ENCODE measurements around the gene FMOD.

FMOD gene

DNA sequence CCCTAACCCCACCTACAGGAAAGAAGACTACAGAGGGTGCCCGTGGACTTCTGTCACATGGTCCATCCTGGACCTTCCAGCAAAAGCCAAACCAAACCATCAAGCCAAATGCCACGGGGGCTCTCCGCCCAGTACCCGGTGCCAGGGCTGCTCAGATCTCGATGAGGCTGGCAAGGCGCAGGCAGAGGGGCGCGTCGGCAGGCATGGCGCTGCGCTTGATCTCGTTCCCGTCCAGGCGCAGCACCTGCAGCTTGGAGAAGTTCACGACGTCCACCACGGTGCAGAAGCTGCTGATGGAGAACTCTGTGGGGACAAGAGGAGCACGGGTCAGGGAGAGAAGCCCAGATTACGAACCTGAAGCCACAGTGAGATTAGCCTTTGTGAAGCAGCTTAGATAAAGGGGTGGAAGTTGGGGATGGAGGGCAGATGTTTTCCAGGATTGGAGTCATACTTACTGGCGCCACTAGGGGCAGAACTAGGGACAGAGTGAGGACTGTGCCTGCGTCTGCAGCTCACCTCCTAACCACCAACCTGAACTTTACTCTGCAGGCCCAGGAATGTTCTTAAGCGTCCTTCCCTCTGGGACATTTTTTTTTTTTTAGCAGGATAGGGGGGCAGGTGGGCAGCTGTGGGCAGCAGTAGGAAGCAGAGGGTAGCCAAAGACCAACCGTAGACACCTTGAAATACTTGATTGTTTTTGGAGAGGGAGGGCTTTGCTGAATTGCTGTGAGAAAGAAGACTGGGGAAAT, 8.6 kb downstream of the FMOD start:
- TF ChIP-seq, protein P1, sequence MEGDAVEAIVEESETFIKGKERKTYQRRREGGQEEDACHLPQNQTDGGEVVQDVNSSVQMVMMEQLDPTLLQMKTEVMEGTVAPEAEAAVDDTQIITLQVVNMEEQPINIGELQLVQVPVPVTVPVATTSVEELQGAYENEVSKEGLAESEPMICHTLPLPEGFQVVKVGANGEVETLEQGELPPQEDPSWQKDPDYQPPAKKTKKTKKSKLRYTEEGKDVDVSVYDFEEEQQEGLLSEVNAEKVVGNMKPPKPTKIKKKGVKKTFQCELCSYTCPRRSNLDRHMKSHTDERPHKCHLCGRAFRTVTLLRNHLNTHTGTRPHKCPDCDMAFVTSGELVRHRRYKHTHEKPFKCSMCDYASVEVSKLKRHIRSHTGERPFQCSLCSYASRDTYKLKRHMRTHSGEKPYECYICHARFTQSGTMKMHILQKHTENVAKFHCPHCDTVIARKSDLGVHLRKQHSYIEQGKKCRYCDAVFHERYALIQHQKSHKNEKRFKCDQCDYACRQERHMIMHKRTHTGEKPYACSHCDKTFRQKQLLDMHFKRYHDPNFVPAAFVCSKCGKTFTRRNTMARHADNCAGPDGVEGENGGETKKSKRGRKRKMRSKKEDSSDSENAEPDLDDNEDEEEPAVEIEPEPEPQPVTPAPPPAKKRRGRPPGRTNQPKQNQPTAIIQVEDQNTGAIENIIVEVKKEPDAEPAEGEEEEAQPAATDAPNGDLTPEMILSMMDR (IDR thresholded peaks at IDR 0.05; ENCODE audit: low read depth, low read length), result peak; percentile 81
- in situ Hi-C loops (cut with HindIII; ENCODE audit: low sequenced_read_pairs), result no loop called here
- peak; percentile 17 for DNase-seq (ENCODE audit: low read depth, low spot score)
- H3K4me3 ChIP-seq (ENCODE audit: low read depth, low read length), result no peak overlapping the region

DNA sequence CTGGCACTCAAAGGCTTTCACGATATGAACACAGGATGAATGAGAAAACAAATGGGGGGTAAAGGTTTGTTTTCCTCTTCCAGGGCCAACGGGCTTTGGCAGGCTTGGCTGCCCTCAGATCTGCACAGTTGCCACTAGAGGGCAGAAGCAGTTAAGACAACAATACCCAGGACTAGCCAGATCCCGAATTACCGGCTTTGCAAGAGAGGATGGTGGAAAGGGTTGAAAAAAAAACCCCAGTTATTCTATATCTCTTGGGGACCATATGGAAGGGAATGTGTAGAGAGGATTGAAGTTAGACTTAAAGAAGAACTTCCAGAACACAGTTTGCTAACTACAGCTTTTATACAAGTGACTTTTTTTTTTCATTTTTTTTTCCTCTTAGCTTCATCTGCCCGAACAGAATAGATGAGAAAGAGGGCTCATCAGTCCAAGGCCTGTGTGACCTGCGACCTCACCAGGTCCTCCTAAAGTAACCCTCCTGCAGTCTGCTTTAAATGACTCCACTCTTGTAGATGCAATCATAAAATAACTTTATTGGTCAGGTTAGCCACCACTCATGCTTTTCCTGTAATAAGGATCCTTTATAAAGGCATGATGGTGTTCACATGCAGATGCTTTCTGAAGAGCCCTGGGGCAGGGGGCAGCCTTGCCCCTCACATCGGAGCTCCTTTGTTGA, 10.7 kb downstream of the FMOD start:
- DNase-seq (ENCODE audit: low read depth, low spot score), result peak; percentile 75
- in situ Hi-C loops (cut with HindIII; ENCODE audit: low sequenced_read_pairs), result no loop called here
- no peak overlapping the region for H3K4me3 ChIP-seq (ENCODE audit: low read depth, low read length)
- TF ChIP-seq, protein P1 (IDR thresholded peaks at IDR 0.05; ENCODE audit: low read depth, low read length), result peak; percentile 90

DNA sequence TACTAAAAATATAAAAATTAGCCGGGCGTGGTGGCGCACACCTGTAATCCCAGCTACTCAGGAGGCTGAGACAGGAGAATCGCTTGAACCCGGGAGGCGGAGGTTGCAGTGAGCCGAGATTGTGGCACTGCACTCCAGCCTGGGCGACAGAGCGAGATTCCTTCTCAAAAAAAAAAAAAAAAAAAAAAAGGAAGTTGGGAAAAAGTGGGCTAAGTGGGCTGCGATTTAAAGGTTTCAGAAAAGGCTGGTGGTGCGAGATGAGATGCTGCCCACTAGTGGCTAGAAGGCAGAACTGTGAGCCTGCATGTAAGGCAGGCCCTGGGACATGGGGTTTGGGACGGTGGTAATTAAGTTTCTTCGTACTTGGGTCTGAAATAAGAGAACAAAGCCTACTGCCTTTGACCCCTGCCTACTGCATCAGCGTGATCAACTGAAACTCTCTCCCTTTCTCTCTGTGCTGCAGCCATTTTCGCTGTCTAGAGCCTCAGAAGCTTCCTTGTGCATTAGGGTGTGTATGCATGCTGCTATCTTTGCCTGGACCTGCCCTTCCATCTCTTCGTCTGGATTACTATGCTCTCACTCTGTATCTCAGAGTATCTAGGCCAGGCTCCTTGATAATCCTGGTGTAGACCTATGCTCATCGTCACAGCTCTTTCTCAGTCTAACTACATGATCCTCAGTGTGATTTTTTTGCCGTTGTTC, 12.4 kb downstream of the FMOD start:
- TF ChIP-seq, protein P1 (IDR thresholded peaks at IDR 0.05; ENCODE audit: low read depth, low read length), result peak; percentile 96

DNA sequence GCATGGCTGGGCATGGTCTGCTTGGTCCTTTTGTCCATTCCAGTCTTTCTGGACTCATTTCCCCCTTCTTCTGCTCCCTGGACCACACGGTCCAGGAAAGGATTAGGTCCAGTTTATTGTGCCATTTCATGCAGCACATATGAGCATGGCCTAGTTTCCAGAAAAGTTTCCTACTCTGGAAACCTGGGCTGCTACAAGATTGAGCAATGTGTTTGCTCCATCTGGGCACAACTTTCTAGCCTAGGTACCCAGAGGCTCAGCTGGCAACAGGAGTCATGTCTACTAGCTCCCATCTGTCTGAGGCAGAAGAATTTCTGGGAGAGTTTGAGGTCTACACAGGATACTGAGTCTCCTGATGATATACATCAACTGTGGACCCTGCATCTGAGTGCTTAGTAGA, 14.8 kb downstream of the FMOD start:
- in situ Hi-C loops (cut with HindIII; ENCODE audit: low sequenced_read_pairs), result no loop called here
- H3K4me3 ChIP-seq (ENCODE audit: low read depth, low read length), result no peak overlapping the region
- DNase-seq (ENCODE audit: low read depth, low spot score), result no peak
- TF ChIP-seq, protein P1 (IDR thresholded peaks at IDR 0.05; ENCODE audit: low read depth, low read length), result no peak

More for the DNA sequence above, 12.4 kb downstream of the FMOD start:
- H3K4me3 ChIP-seq (ENCODE audit: low read depth, low read length), result no peak overlapping the region
- peak; percentile 55 for DNase-seq (ENCODE audit: low read depth, low spot score)
- in situ Hi-C loops (cut with HindIII; ENCODE audit: low sequenced_read_pairs), result no loop called here

DNA sequence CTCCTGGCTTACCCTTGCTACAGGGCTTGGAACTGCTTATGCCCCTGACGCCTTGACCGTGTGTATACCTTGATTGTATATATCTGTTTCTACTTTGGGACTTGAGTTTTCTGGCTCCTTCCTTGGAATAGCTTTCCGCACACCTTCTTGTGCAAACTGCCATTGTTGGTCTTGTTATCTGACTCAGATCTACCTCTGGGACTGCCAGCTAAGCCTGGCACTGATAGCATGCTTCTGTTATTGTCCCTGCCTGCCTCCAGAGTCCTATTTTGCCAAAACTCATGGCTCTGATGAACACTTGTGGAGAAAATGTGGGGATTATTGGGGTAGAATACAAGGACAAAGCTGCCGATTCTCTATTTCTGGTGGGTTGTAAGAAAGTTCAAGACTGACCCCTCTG, 15.4 kb downstream of the FMOD start:
- in situ Hi-C loops (cut with HindIII; ENCODE audit: low sequenced_read_pairs), result no loop called here
- H3K4me3 ChIP-seq (ENCODE audit: low read depth, low read length), result no peak overlapping the region
- TF ChIP-seq, protein P1 (IDR thresholded peaks at IDR 0.05; ENCODE audit: low read depth, low read length), result no peak
- no peak for DNase-seq (ENCODE audit: low read depth, low spot score)

DNA sequence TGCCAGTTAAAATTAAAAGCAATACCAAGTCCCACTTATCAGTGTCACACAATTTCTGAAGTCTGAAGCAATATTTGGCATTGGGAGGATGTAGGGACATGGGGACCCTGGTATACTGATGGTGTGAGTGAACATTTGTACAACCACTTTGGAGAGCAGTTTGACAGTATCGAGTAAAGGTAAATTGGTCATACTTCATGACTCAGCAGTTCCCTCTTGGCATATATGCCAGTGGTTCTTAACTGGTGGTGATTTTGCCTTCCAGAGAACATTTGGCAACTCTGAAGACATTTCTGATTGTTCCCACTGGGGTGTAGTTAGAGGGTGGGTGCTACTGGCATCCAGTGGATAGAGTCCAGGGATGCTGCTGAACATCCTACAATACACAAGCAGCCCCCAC, 19.7 kb downstream of the FMOD start:
- in situ Hi-C loops (cut with HindIII; ENCODE audit: low sequenced_read_pairs), result no loop called here
- no peak overlapping the region for H3K4me3 ChIP-seq (ENCODE audit: low read depth, low read length)
- TF ChIP-seq, protein P1 (IDR thresholded peaks at IDR 0.05; ENCODE audit: low read depth, low read length), result no peak
- no peak for DNase-seq (ENCODE audit: low read depth, low spot score)
